NCI-H2081 (cell line): ENCODE data around the gene BCL2L13.

Source experiments
- DNase-seq, 2 experiments: peaks; one replicate each; lab custom pipeline; 2025; lab: John Stamatoyannopoulos, UW

BCL2L13 gene

DNA sequence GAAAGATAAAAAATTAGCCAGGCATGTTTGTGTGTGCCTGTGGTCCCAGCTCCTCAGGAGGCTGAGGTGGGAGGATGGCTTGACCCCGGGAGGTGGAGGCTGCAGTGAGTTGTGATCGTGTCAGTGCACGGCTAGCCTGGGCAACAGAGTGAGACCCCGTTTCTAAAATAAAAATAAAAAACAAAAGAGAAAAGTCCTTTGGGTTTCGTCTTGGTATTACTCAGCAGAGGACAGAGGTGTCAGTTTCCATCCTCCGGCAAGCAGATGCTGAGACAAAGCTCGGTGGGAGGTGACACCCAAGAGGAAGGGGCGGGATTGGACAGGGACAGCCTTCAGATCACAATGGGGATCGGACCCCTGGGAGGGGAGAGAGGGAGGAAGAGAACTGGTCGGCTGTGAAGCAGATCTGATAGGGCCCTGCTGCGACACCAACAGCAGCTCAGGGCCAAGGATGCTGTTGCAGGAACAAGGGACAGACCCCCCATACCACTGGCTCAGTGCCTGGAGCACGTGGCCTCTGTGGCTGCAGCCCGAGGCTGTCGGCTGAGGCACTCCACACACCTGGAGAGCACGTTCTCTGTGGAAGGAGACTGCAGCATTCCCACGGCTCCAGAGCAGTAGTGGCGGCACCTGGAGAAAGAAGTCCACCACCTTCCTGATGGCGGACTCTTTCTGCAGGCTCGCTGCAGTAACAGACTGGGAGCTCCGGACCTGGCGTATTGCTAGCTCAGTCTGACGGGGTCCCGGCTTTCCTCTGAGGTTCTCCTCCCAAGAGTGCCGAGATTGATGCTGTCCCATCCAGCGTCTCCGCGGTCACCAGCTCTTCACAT lies 140.9 kb downstream of the BCL2L13 start:
- DNase-seq, result no peak

DNA sequence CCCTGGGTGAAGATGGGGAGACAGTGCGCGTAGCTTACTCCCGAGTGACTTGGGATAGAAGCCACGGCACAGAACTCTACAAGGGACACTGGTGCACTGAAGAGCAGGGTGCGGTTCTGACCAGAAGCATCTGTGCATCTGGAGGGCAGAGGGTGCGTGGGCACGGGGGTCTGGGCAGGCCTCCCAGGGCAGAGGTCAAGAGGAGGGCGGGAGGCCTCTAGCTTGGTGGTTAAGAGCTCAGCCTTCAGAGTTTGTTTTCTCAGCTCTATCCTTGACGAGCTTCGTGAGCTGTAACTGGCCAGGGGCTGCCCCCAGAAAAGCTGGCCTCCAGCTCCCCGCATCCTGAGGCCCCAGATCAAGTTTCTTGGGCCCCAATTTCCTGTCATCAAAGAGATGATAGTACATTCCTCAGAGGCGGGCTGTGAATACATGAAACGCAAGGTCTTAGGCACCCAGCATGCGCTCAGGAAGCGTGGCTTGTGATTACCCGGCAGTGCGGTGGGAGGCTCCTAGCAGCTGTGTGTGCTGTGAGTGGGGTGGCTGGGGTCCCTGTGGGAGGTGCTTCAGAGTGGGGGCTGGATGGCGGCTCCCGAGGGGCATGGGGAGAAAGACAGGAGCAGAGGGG lies 141.7 kb downstream of the BCL2L13 start:
- no peak for DNase-seq
